ENCODE measurements around the gene MIEF2.

Gene MIEF2

DNA sequence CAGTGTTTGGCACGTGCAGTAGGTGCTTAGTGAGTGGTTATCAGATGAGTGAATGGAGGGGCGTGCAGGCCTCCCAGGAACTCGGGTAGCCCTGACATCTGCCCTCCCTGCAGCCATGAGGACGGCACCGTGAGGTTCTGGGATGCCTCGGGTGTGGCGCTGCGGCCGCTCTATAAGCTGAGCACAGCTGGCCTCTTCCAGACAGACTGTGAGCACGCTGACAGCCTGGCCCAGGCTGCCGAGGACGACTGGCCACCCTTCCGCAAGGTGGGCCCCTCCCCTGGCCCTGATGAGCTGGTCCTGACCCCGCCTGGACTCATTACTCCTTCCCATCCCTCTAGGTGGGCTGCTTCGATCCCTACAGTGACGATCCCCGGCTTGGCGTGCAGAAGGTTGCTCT lies 24.0 kb upstream of the MIEF2 start:
- Histone ChIP-seq H4K8ac (ENCODE audit: low read depth, low read length) (no peak overlapping the region), H3K4ac (ENCODE audit: low read length) (no peak overlapping the region), H3K18ac (ENCODE audit: low read length) (no peak overlapping the region), H3K36me3 (replicated peaks in 1 of 2; ENCODE audit: control insufficient read depth in 2 of 2, insufficient read depth in 2 of 2, low read length in 2 of 2) (peaks cover 82 to 95% of the 10 kb centered on the region in 2 donors), H3K4me2 (ENCODE audit: insufficient read depth, low read length, poor library complexity, severe bottlenecking) (no peak overlapping the region), H3K14ac (ENCODE audit: low read length) (no peak overlapping the region), H3K4me3 (ENCODE audit: low read length in 2 of 2) (no peak overlapping the region), H2AK5ac (ENCODE audit: low read depth, low read length) (no peak overlapping the region), H2BK5ac (ENCODE audit: low read length) (no peak overlapping the region), H4K91ac (ENCODE audit: low read depth, low read length, poor library complexity) (no peak overlapping the region), H2BK12ac (ENCODE audit: low read length) (no peak overlapping the region), H2BK15ac (ENCODE audit: low read length) (no peak overlapping the region), H3K23ac (ENCODE audit: low read depth, low read length, poor library complexity) (peak overlapping the region; percentile 23), H2AFZ (ENCODE audit: low read length) (no peak overlapping the region), H2BK120ac (ENCODE audit: low read depth, low read length) (no peak overlapping the region), H3K27ac (replicated peaks; ENCODE audit: low read length) (no peak overlapping the region), H3K4me1 (ENCODE audit: control insufficient read depth in 2 of 2, insufficient read depth in 1 of 2, low read depth in 1 of 2, low read length in 2 of 2) (peaks cover 6 to 9% of the 10 kb centered on the region in 2 donors), H3K9ac (ENCODE audit: low read depth, low read length, poor library complexity) (no peak overlapping the region), H3K79me1 (ENCODE audit: low read depth, low read length) (peaks cover 36% of the 10 kb centered on the region), H3K27me3 (ENCODE audit: control insufficient read depth in 3 of 3, insufficient read depth in 3 of 3, low read depth in 1 of 3, low read length in 3 of 3) (no peaks in the 10 kb centered on the region), H3K9me3 (replicated peaks in 1 of 2; ENCODE audit: control insufficient read depth in 2 of 2, insufficient read depth in 1 of 2, low read depth in 1 of 2, low read length in 2 of 2) (no peaks in the 10 kb centered on the region)
- DNase-seq (ENCODE audit: low spot score), result no peak
- WGBS, 2 donors (ENCODE audit: extremely low coverage in 2 of 2, insufficient read length in 2 of 2, insufficient replicate concordance in 1 of 2), result no CpG with 5 or more reads among the region's 18 CpGs

DNA sequence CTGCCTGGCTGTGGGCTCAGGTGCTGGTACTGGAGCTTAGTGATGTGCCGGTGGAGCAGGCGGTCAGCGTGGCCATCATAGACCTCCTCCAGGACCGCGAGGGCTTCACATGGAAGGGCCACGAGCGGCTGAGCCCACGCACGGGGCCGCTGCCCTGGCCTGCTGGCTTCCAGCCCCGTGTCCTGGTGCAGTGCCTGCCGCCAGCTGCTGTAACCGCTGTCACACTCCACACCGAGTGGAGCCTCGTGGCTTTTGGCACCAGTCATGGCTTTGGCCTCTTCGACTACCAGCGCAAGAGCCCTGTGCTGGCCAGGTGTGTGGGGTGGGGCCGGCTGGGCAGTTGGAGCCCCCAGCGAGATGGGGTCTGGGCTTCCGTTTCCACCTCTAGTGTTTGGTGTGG lies 23.0 kb upstream of the MIEF2 start:
- Histone ChIP-seq H2BK12ac (ENCODE audit: low read length) (no peak overlapping the region), H3K4me3 (ENCODE audit: low read length in 2 of 2) (no peak overlapping the region), H2AK5ac (ENCODE audit: low read depth, low read length) (no peak overlapping the region), H3K27me3 (ENCODE audit: control insufficient read depth in 3 of 3, insufficient read depth in 3 of 3, low read depth in 1 of 3, low read length in 3 of 3) (no peaks in the 10 kb centered on the region), H3K4ac (ENCODE audit: low read length) (peak overlapping the region; percentile 42), H3K14ac (ENCODE audit: low read length) (peak overlapping the region; percentile 58), H3K18ac (ENCODE audit: low read length) (no peak overlapping the region), H3K79me1 (ENCODE audit: low read depth, low read length) (peaks cover 32% of the 10 kb centered on the region), H3K4me2 (ENCODE audit: insufficient read depth, low read length, poor library complexity, severe bottlenecking) (no peak overlapping the region), H4K91ac (ENCODE audit: low read depth, low read length, poor library complexity) (no peak overlapping the region), H3K36me3 (replicated peaks in 1 of 2; ENCODE audit: control insufficient read depth in 2 of 2, insufficient read depth in 2 of 2, low read length in 2 of 2) (peaks cover 90 to 97% of the 10 kb centered on the region in 2 donors), H3K9ac (ENCODE audit: low read depth, low read length, poor library complexity) (no peak overlapping the region), H2AFZ (ENCODE audit: low read length) (no peak overlapping the region), H3K9me3 (replicated peaks in 1 of 2; ENCODE audit: control insufficient read depth in 2 of 2, insufficient read depth in 1 of 2, low read depth in 1 of 2, low read length in 2 of 2) (no peaks in the 10 kb centered on the region), H4K8ac (ENCODE audit: low read depth, low read length) (no peak overlapping the region), H2BK5ac (ENCODE audit: low read length) (no peak overlapping the region), H3K4me1 (ENCODE audit: control insufficient read depth in 2 of 2, insufficient read depth in 1 of 2, low read depth in 1 of 2, low read length in 2 of 2) (no peaks in the 10 kb centered on the region), H3K23ac (ENCODE audit: low read depth, low read length, poor library complexity) (no peak overlapping the region), H3K27ac (replicated peaks; ENCODE audit: low read length) (no peak overlapping the region), H2BK120ac (ENCODE audit: low read depth, low read length) (no peak overlapping the region), H2BK15ac (ENCODE audit: low read length) (no peak overlapping the region)
- no peak for DNase-seq (ENCODE audit: low spot score)
- WGBS, 2 donors (ENCODE audit: extremely low coverage in 2 of 2, insufficient read length in 2 of 2, insufficient replicate concordance in 1 of 2), result no CpG with 5 or more reads among the region's 20 CpGs

DNA sequence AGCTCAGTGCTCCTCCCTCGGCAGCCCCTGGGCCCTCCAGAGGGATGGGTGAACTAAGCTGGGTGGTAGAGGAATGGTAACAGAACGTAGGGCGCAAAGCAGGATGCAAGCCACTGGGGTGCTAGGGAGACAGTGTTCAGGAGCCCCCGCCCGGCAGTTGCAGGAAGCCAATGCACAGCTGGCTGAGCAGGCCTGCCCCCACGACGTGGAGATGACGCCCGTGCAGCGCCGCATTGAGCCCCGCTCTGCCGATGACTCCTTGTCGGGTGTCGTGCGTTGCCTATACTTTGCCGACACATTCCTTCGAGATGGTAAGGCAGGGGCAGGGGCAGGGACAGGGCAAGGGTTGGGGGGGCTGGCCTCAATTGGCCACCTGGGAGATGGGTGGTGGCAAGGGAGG lies 22.2 kb upstream of the MIEF2 start:
- Histone ChIP-seq H3K9me3 (replicated peaks in 1 of 2; ENCODE audit: control insufficient read depth in 2 of 2, insufficient read depth in 1 of 2, low read depth in 1 of 2, low read length in 2 of 2) (no peaks in the 10 kb centered on the region), H4K91ac (ENCODE audit: low read depth, low read length, poor library complexity) (no peak overlapping the region), H3K4ac (ENCODE audit: low read length) (no peak overlapping the region), H2BK5ac (ENCODE audit: low read length) (no peak overlapping the region), H3K23ac (ENCODE audit: low read depth, low read length, poor library complexity) (no peak overlapping the region), H3K79me1 (ENCODE audit: low read depth, low read length) (peaks cover 28% of the 10 kb centered on the region), H3K27ac (replicated peaks; ENCODE audit: low read length) (no peak overlapping the region), H3K4me1 (ENCODE audit: control insufficient read depth in 2 of 2, insufficient read depth in 1 of 2, low read depth in 1 of 2, low read length in 2 of 2) (no peaks in the 10 kb centered on the region), H3K14ac (ENCODE audit: low read length) (peak overlapping the region; percentile 27), H3K9ac (ENCODE audit: low read depth, low read length, poor library complexity) (no peak overlapping the region), H2AK5ac (ENCODE audit: low read depth, low read length) (no peak overlapping the region), H2BK15ac (ENCODE audit: low read length) (no peak overlapping the region), H2AFZ (ENCODE audit: low read length) (no peak overlapping the region), H3K4me3 (ENCODE audit: low read length in 2 of 2) (no peak overlapping the region), H4K8ac (ENCODE audit: low read depth, low read length) (peak overlapping the region; percentile 94), H3K4me2 (ENCODE audit: insufficient read depth, low read length, poor library complexity, severe bottlenecking) (no peak overlapping the region), H2BK12ac (ENCODE audit: low read length) (no peak overlapping the region), H2BK120ac (ENCODE audit: low read depth, low read length) (no peak overlapping the region), H3K27me3 (ENCODE audit: control insufficient read depth in 3 of 3, insufficient read depth in 3 of 3, low read depth in 1 of 3, low read length in 3 of 3) (no peaks in the 10 kb centered on the region), H3K36me3 (replicated peaks in 1 of 2; ENCODE audit: control insufficient read depth in 2 of 2, insufficient read depth in 2 of 2, low read length in 2 of 2) (peaks cover 87 to 95% of the 10 kb centered on the region in 2 donors), H3K18ac (ENCODE audit: low read length) (peak overlapping the region; percentile 28)
- DNase-seq (ENCODE audit: low spot score), result no peak
- no CpG with 5 or more reads among the region's 18 CpGs for WGBS, 2 donors (ENCODE audit: extremely low coverage in 2 of 2, insufficient read length in 2 of 2, insufficient replicate concordance in 1 of 2)

DNA sequence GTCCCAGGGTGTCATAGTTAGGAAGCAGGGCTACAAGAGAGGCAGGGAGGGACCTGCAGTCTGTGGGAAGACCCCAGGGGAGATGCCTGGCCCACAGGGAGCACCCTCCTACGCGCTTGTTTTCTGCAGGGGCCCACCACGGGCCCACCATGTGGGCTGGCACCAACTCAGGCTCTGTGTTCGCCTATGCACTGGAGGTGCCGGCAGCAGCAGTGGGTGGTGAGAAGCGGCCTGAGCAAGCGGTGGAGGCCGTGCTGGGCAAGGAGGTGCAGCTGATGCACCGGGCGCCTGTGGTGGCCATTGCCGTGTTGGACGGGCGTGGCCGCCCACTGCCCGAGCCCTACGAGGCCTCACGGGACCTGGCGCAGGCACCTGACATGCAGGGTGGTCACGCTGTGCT lies 20.0 kb upstream of the MIEF2 start:
- Histone ChIP-seq H2BK5ac (ENCODE audit: low read length) (peak overlapping the region; percentile 53), H3K4me1 (ENCODE audit: control insufficient read depth in 2 of 2, insufficient read depth in 1 of 2, low read depth in 1 of 2, low read length in 2 of 2) (no peaks in the 10 kb centered on the region), H3K18ac (ENCODE audit: low read length) (no peak overlapping the region), H2BK120ac (ENCODE audit: low read depth, low read length) (no peak overlapping the region), H3K27ac (replicated peaks; ENCODE audit: low read length) (no peak overlapping the region), H3K4ac (ENCODE audit: low read length) (no peak overlapping the region), H2AFZ (ENCODE audit: low read length) (no peak overlapping the region), H2BK15ac (ENCODE audit: low read length) (no peak overlapping the region), H3K4me3 (ENCODE audit: low read length in 2 of 2) (no peak overlapping the region), H2AK5ac (ENCODE audit: low read depth, low read length) (no peak overlapping the region), H3K79me1 (ENCODE audit: low read depth, low read length) (peaks cover 17% of the 10 kb centered on the region), H2BK12ac (ENCODE audit: low read length) (no peak overlapping the region), H3K4me2 (ENCODE audit: insufficient read depth, low read length, poor library complexity, severe bottlenecking) (no peak overlapping the region), H3K9me3 (replicated peaks in 1 of 2; ENCODE audit: control insufficient read depth in 2 of 2, insufficient read depth in 1 of 2, low read depth in 1 of 2, low read length in 2 of 2) (peaks cover 0 to 3% of the 10 kb centered on the region in 2 donors), H3K14ac (ENCODE audit: low read length) (no peak overlapping the region), H3K9ac (ENCODE audit: low read depth, low read length, poor library complexity) (no peak overlapping the region), H4K8ac (ENCODE audit: low read depth, low read length) (peak overlapping the region; percentile 82), H3K27me3 (ENCODE audit: control insufficient read depth in 3 of 3, insufficient read depth in 3 of 3, low read depth in 1 of 3, low read length in 3 of 3) (no peaks in the 10 kb centered on the region), H3K23ac (ENCODE audit: low read depth, low read length, poor library complexity) (no peak overlapping the region), H3K36me3 (replicated peaks in 1 of 2; ENCODE audit: control insufficient read depth in 2 of 2, insufficient read depth in 2 of 2, low read length in 2 of 2) (peaks cover 81 to 92% of the 10 kb centered on the region in 2 donors), H4K91ac (ENCODE audit: low read depth, low read length, poor library complexity) (no peak overlapping the region)
- WGBS, 2 donors (ENCODE audit: extremely low coverage in 2 of 2, insufficient read length in 2 of 2, insufficient replicate concordance in 1 of 2), result no CpG with 5 or more reads among the region's 19 CpGs
- DNase-seq (ENCODE audit: low spot score), result no peak

All from neuronal stem cell (in vitro differentiated cells).